Stimulated activated CD8-positive, alpha-beta memory T cell treated with anti-CD3 and anti-CD28 coated beads, Interleukin-7, amount 100 ng/mL, for 1 hour (primary cell): ENCODE measurements around the gene SPRN.
"Not testable (repeated sequence)": the region's sequence is repeated elsewhere in the genome, so short reads cannot be mapped to it uniquely, and the experiment has no call there.

Experiments used
- DNase-seq, 2 donors: peaks; one replicate each; pipeline ENCODE4 v3.0.0-alpha.2; 2020; ENCODE audit warnings: low read depth in 2 of 2

The SPRN gene

DNA sequence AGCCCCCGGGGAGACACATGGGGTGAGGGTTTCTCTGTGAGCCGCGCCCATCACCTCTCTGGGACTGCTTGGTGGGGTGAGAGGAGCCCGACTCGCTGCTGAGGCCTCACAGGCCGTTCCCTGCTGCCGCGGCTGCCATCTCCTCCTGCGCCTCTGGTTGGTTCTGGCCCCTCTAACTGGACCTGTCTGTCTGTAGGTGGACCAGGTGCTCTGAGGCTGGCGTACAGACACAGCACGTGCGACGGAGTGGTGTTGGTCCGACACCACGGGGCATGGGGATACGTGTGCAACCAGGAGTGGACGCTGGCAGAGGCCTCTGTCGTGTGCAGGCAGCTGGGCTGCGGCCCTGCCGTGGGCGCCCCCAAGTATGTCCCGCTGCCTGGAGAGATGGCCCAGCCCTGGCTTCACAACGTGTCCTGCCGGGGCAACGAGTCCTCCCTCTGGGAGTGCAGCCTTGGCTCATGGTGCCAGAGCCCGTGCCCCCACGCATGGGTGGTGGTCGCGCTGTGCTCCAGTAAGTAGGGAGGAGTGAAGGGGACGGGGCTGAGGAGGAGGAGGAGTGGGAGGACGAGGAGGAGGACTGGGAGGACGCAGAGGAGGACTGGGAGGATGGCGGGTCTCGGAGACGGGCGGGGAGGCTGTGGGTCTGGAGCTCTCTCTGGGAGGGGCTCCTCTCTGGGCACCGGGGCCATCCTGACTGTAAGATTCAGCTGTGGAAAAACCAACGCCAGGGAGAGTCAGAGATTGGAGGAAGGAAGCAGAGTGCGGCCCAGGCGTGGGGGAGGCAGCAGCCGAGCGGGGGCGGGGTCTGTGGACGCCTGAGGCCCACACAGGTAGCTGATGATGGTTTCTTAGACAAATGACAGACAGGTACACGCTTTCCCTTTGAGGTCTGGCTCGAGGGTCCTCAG is 31.9 kb upstream of the SPRN start:
- no peak for DNase-seq

DNA sequence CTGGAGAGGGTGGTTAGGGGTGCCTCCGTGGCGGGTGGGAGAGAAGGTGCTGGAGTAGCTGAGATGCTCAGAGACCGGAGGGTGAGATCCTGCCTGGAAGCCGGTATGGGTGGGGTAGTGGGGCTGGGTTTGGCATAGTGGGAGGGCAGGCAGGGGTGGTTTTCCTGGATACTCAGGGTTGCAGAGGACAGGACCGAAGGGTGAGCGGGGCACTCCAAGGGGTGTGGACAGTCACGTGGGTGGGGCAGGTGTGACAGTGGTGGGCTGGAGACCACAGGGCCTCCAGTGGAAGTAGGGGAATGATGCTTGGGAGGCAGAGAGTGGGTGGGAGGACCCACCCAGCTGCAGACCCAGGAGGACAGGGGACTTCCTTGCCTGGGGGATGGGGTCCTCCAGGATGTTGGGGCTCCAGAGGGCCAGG is 31.2 kb upstream of the SPRN start:
- DNase-seq, result no peak

DNA sequence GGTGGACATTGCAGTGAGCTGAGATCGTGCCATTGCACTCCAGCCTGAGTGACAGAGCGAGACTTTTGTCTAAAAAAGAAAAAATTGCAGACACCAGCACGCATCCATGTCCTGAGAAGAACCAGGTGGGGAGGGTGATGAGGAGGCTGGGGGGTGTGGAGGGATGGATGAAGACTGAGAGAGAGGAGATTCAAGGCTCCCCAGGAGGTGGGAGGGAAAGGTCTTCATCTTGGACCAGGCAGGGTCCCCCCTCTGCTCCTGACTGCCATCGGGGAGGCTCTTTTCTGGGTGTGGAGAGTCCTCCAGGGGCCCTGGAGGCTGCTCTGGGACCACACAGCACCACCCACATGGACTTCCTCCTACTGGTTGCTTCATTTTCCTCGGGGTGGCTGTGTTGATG is 30.8 kb upstream of the SPRN start:
- DNase-seq, result no peak

DNA sequence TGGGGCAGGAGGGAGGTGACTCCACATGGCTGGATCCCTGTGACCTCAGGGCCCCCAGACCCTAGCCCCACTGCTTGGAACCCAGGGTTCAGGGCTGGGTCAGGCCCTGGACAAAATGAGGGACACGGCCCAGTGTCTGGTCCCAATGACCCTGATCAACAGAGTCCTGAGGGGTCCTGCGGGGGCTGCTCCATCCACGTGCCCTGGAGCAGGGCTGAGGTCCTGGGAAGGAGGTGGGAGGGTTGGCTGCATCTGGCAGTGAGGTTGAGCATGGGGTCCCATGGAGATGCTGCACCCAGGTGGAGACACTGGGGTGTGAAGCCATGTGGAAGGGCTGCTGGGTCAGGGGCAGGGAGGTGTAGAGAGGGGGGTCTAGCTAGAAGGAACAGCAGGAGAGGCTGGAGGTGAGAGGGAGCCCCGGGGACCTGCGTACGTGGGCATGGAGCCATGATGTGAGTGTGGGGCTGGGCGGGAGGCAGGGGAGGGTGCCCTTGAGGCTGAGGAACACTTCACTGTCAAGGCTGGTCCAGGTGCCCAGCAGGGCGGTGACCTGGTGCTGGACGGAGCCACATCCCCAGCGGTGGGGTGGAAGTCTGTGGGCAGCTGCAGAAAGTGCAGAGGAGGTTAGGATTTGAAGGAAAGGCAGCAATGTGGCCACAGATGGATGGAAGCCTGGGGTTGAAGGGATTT is 29.9 kb upstream of the SPRN start:
- DNase-seq, result no peak

DNA sequence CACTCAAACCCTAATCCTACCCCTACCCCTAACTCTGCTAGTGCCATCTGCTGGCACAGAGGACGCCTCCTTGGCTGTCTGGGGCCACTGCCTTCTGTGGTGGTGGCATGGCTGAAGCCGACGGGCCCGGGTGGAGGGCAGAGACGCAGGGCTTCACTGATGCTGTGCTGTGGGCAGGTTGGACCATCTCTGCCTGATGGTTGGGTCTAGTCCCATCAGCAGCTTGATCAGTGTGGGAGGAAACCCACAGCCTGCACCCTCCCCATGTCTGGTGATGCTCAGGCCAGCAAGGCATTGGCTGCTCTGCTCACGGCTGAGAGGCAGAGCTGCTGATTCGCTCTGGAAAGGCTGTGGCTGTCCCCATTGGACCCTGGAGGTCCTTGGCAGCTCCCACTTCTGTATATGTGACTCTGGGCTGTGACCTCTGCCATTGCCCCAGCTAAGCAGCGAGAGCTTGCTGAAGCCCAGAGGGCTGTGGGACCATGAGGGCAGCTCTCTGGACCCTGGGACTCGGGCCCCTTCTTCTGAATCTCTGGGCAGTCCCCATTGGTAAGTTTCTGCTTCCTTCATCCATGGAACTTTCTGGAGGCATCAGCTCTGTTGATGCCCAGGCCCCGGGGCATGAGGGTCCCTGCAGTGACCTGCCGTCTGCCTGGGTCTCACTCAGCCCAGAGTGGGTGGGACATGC is 29.2 kb upstream of the SPRN start, which contains the start of gene SCART1:
SCART1 (plus strand) TSS at position 430 of the 688 bp plus-strand sequence; CDS start at position 483, 53 bp downstream.
- no peak for DNase-seq

DNA sequence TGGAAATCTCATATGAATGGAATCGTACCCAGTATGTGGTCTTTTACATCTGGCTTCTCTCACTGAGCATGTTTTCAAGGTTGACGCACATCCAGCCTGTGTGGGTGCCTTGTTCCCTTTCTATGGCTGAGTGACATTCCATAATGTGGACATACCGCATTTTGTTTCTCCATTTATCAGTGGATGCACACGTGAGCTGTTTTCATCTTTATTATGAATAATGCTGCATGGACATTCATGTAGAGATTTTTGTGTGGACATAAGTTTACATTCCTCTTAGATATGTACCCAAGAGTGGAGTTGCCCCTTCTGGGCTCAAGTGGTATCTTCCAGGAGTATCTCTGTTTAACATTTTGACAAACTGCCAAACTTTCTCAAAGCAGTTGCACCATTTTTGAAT is 28.0 kb upstream of the SPRN start:
- DNase-seq, result no peak

DNA sequence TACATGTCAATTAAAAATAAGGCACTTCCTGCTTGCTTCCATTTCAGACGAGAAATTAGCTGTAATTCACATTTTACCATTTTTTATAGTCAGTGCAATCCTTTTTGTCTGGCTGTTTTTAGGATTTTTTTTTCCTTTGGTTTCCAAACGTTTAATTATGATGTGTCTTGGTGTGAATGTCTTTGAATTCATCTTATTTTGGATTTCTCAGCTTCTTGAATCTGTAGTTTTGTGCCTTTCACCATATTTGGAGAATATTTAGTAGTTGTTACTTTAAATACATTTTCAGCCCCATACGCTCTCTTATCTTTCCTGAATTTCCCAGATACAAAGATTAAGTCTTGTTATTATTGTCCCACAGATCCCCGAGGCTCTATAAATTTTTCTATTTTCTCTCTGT is 26.9 kb upstream of the SPRN start:
- no peak for DNase-seq

DNA sequence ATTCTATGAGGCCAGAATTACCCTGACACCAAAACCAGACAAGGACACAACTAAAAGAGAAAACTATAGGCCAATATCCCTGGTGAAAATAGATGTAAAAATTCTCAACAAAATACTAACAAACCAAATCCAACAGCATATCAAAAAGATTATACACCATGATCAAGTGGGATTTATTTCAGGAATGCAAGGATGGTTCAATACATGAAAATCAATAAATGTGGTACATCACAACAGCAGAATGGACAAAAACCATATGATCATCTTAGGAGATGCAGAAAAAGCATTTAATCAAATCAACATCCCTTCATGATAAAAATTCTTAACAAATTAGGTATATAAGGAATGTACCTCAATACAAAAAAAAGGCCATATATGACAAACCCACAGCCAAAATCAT is 23.7 kb upstream of the SPRN start:
- no peak for DNase-seq

DNA sequence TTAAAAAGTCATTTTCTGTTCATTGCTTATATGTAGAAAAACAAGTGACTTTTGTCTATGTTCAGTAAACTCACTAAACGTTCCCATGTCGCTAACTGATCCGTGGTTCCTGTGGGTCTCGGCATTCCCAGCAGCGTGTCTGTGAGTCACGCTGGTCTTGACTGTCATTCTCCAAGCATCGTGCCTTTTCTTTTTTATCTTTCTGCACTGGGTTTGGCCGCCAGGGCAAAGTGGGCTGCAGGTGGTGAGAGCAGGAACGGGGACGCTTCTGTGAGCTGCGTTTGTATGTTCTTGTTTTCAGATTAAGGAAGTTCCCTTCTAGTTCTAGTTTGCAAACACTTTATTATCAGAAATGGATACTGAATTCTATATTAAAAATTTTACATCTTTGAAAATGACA is 22.6 kb upstream of the SPRN start:
- no peak for DNase-seq

DNA sequence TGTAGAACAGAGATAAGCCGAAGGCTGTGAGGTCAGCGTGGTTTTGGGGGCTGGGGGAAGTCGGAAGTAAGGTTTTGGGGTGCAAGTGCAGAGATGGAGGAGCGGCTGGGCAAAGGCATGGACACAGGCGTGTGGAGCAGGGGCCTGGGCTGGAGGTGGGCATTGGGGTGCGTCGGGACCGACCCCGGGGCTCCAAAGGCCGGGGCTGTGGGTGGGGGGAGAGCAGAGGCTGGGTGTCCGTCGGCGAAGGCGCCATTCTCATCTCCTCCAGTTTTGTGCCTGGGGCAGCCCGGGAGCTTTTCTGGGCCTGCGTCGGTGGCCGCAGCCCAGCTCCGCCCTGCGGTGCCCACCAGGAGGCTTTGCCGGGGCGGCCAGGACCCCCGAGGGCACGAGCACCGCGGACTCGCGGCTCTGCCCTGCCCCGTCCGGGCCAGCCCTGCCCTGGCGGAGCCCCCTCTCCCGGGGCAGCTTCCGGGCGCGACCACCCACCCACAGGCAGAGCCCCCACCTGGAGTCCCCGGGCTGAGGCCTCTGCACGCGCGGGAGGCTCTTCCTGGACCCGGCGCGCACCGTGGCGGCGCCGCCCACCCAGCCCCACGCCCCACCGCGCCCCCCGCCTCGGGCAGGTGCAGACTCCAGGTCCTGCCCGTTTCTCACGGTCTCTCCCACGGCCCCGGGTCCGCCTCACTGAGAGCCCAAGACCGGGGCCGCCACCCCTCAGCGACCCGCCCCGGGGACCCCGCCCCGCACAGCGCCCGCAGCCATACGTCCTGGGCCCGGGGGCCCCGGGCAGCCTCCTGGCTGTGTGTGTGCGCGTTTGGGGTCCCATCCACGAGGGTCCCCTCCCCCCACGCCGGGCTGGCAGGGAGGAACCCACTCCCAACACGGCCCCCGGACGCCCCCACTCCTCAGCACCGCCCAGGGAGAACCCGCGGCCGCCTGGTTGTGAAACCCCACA is 21.6 kb upstream of the SPRN start:
- DNase-seq, result no peak

DNA sequence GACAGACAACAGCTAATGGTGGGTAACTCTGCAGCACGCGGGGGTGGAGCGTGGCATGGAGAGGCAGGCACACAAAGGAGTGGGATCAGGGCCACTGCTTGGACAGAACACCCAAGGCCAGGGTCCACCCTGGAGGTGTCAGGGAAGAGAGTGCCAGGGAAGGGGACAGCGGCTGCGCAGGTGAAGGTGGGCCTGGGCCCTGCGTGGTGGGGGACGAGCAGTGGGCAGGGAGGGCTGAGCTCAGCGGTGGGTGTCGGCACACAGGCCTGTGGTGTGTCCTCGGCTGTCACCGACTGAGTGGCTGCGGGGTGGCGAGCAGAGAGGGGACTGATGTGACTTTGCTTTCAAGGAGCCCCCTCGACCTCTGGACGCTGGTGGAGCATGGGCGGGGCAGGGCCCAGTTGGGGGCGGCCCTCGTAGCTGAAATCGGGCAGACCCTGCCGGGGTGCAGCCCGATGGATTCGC is 20.9 kb upstream of the SPRN start:
- no peak for DNase-seq

DNA sequence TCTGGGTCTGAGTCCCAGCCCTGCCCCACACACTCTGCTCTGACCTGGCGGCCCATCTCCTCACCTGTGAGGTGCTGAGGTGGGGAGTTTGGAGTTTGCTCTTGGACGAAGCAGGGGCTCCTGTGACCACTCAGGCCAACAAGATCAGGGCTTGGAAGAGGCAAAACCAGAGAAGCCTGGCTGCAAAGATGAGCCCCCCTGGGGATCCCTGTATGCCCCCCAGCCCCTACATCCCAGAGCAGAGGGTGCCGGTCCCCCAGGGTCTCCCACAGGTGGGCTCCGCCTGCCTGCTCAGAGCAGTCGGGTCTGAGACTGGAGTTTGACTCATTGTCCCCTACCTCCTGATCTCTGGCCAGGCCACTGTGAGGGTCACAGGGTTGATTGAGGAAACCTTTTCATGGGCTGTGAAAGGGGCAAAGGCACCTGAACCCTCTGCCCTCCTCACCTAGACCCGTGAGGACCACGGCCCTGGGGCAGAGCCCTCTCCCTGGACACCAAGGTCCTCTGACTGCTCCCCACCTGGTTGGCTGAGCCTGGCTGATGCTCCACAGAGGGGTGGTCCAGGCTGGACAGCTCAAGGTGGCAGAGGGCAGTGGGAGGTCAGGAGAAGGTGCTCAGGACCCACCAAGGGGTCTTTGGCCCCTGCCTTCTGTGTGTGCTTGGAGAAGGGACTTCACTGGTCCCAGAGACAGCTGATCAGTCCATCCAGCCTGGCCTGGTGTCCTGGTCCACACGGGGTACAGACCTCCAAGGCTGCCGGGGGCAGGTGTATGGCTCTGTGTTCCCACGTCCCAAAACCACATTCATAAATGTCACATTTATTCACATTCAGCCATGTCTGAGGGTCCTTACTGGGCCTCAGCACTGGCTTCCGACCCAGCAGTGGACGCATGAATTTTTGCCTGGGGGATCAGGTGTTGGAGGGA is 20.2 kb upstream of the SPRN start:
- DNase-seq, result no peak

DNA sequence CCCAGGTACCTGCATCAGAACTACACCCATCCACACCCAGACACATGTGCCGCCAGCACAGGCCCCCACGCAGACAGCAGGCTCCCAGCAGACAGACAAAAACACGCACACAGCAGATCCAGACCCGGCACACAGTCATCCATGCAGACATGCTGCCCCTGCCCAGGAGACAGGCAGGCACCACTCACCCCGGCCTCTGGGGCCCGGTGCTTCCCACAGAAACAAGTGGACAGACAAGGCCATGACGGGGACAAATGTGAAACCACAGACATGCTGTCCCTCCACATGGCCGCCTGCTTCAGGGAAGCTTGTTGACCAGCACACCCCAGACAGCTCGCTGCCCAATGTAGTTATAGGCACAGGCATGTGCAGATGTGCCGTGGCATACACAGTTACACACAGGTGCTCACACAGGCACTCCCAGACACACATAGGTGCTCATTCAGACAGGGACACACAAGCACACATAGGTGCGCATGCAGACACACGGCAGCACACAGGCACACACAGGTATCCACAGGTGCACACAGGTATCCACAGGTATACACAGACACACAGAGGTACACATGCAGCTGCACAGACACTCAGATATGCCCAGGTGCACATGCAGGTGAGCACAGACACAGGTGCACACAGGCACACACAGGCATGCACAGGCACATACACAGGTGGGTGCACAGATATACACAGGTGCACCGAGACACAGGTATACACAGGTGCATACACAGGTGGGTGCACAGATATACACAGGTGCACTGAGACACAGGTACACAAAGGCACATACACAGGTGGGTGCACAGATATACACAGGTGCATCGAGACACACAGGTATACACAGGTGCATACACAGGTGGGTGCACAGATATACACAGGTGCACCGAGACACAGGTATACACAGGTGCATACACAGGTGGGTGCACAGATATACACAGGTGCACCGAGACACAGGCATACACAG is 18.8 kb upstream of the SPRN start:
- no peak for DNase-seq

DNA sequence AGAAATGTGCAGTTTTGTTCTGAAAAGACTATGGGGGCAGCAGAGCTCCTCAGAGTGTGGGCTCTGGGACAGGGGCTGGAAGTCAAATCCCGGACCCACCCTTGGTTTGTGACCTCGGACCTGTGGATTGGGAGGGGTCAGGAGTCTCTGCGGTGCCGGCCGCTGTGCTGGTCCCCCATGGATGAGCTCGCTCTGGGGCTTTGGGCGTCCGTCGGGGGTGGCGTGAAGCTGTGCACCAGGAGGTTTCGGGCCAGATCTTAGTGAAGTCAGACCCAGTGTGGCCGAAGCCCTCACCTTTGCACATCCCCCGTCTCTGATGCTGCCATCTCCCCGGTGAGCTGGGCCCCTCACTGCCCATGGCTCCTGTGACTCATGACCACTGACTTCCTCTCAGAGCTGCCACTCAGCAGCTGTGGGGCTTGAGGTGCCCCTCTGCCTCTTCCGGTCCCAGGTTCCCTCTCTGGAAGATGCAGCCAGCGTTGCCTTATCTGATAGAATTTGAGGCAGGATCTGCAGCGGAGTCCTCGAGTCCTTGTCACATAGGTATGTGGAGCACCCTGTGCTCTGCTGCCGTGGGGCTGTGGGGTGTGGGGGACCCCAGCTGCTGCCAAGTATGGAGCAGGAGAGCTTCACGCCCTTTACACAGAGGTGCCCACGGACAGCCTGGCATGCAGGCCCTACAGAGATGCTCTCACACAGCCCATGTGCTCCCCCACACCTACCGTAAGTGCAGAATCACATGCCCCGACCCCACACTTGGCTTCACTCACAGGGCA is 18.0 kb upstream of the SPRN start:
- DNase-seq, result no peak

DNA sequence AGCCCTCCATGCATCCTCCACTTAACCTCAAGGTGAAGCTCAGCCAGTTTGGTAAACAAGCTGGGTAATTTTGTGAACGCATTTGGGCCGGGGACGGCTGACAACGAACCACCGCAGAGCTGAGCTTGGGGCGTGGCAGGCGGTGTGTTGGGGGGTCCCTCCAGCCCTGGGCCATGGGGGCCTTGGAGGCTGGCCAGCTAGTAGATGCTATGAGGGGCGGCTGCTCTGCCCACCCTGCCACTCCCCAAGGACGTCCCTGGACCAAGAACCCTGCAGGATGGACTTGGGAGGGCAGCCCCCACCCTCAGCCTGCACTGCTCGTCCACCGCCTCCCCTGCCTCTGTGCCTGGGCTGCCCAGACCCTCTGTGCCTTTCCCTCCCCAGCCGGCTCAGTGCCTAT is 17.4 kb upstream of the SPRN start:
- no peak for DNase-seq

DNA sequence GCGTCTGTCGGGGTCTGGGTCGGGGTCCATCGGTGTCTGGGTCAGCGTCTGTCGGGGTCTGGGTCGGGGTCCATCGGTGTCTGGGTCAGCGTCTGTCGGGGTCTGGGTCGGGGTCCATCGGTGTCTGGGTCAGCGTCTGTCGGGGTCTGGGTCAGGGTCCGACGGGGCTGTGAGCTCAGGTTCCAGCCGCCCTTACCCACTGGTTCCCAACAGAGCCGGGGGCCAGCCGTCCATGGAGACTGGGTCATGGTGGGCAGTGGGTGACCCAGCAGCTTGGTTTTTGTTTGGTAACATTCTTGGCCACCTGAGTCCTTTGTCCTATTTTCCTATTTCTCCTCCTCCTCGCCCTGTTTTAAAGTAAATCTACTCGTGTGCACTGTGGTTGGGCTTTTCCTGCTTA is 16.9 kb upstream of the SPRN start:
- not testable (repeated sequence) for DNase-seq

DNA sequence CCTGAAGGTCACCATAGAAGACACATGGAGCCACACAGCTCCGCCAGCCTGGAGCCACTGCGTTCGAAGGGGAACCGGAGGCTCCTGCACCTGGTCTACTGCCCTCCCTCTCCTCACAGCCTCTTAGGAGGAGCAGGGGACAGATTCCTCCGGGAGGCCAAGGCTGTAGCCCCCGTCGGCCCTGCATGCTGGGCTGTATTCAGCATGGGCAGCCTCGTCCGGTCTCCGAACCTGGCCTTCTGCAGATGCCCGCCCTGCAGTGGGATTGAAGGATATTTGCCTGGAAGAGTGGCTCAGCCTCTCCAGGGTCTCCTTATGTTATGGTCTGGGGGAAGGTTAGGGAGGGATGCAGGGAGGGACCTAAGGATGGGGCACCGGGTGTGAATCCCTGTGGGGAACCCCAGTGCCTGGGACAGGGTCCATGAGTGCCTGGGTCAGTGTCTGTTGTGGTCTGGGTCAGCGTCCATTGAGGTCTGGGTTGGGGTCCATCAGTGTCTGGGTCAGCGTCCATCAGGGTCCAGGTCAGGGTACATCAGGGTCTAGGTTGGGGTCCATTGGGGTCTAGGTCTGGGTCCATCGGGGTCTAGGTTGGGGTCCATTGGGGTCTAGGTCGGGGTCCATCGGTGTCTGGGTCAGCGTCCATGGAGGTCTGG is 16.3 kb upstream of the SPRN start:
- DNase-seq, result no peak
